HG03521 (cell line): ENCODE results near the gene EXOC4.

Source experiments
- ATAC-seq: cut with Tn5 transposase; IDR thresholded peaks from one replicate; pipeline ENCODE4 v1.9.1; 2021; ENCODE audit warnings: mild to moderate bottlenecking, moderate library complexity; ENCODE audit not compliant: unreplicated experiment

The EXOC4 gene

GRCh38 chr7:133360201-133360600 is 107.3 kb downstream of the EXOC4 start:
- ATAC-seq = no peak

GRCh38 chr7:133361806-133362205 is 108.9 kb downstream of the EXOC4 start:
- ATAC-seq = no peak

- ATAC-seq = no peak
These were observed 112.2 kb downstream of the EXOC4 start for GRCh38 chr7:133364959-133365690.

- no peak for ATAC-seq
These were observed 113.0 kb downstream of the EXOC4 start for GRCh38 chr7:133365917-133366316.

- no peak for ATAC-seq
These were observed 114.7 kb downstream of the EXOC4 start for GRCh38 chr7:133367561-133367960.

GRCh38 chr7:133369130-133369529 is 116.3 kb downstream of the EXOC4 start:
- no peak for ATAC-seq

- no peak for ATAC-seq
These were observed 118.7 kb downstream of the EXOC4 start for GRCh38 chr7:133371616-133372015.

GRCh38 chr7:133372337-133372736 is 119.5 kb downstream of the EXOC4 start:
- no peak for ATAC-seq

GRCh38 chr7:133376514-133376913 is 123.6 kb downstream of the EXOC4 start:
- ATAC-seq = no peak

GRCh38 chr7:133381965-133382364 is 129.1 kb downstream of the EXOC4 start:
- no peak for ATAC-seq

- ATAC-seq = no peak
These were observed 130.1 kb downstream of the EXOC4 start for GRCh38 chr7:133382775-133383559.

- no peak for ATAC-seq
These were observed 133.3 kb downstream of the EXOC4 start for GRCh38 chr7:133386205-133386604.

GRCh38 chr7:133389727-133390126 is 136.8 kb downstream of the EXOC4 start:
- no peak for ATAC-seq

- ATAC-seq = no peak
These were observed 138.3 kb downstream of the EXOC4 start for GRCh38 chr7:133391206-133391605.

GRCh38 chr7:133394369-133394768 is 141.5 kb downstream of the EXOC4 start:
- no peak for ATAC-seq

GRCh38 chr7:133395551-133395950 is 142.7 kb downstream of the EXOC4 start:
- ATAC-seq = no peak

GRCh38 chr7:133398506-133398905 is 145.6 kb downstream of the EXOC4 start:
- ATAC-seq = no peak

GRCh38 chr7:133401225-133401624 is 148.3 kb downstream of the EXOC4 start:
- no peak for ATAC-seq

GRCh38 chr7:133408212-133408611 is 155.3 kb downstream of the EXOC4 start:
- no peak for ATAC-seq

- no peak for ATAC-seq
These were observed 156.5 kb downstream of the EXOC4 start for GRCh38 chr7:133409421-133409820.

- no peak for ATAC-seq
These were observed 157.1 kb downstream of the EXOC4 start for GRCh38 chr7:133409966-133410365.

- ATAC-seq = no peak
These were observed 158.5 kb downstream of the EXOC4 start for GRCh38 chr7:133411395-133411794.
